HG03460 (cell line): Measurements from ENCODE around the gene RIC8B.

ENCODE experiments used
- ATAC-seq: cut with Tn5 transposase; IDR thresholded peaks from one replicate; pipeline ENCODE4 v1.9.1; 2021; ENCODE audit not compliant: unreplicated experiment

Gene RIC8B

DNA sequence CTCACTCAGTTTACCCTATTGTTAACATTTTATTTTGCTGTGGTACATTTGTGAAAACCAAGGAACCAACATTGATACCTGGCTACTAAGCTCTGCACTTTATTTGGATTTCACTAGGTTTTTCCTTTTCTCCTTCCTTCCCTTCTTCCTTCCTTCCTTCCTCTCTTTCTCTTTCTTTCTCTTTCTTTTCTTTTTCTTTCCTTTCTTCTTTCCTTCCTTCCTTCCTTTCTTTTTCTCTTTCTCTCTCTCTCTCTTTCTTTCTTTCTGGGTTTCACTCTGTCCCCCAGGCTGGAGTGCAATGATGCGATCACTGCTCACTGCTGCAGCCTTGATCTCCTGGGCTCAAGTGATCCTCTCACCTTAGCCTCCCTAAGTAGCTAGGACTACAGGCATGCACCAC, 152.2 kb downstream of the RIC8B start:
- ATAC-seq: no peak

DNA sequence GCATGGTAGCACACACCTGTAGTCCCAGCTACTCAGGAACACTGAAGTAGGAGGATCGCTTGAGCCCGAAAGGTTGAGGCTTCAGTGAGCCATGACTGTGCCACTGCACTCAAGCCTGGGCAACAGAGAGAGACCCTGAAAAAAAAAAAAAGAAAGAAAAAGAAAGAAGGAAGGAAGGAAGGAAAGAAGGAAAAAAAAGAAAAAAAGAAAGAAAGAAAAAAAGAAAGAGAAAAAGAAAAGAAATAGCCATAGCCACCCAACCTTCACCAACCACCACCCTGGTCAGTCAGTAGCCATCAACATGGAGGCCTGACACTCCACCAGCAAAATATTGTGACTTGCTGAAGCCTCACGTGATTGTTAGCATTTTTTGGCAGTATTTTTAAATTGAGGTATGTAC, 159.8 kb downstream of the RIC8B start:
- ATAC-seq: no peak
